ENCODE data around the gene JPH2.

DNA sequence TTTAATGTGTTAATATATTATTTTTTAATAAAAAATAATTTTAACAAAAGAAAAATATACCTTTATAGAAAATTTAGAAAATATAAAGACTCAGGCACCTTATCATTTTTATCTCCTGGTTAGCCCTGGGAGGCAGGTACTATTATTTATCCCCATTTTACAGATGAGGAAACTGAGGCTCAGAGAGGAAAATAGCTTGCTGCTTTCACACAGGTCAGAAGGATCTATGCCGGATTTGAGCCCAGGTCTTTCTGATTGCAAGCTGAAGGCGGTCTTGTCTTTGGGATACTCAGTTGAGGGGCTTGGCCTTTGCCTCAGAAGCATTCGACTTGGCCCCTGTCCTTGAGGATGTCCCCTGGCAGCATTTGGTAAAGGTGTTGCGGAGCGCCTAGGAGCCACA is 35.0 kb upstream of the JPH2 start:
- no peak for TF ChIP-seq SUZ12 (IDR thresholded peaks at IDR 0.05; ENCODE audit: extremely low read depth, insufficient read depth, insufficient read length)
- TF ChIP-seq ZNF274 (IDR thresholded peaks at IDR 0.05; ENCODE audit: low read depth, low read length), result no peak
- TF ChIP-seq YY1 (IDR thresholded peaks at IDR 0.05; ENCODE audit: insufficient read depth, insufficient read length), result no peak

Measured in NT2/D1 (cell line).